Kidney capillary endothelial cell (primary cell): ENCODE results near the gene CHD5.
"Not testable (repeated sequence)": the region's sequence is repeated elsewhere in the genome, so short reads cannot be mapped to it uniquely, and the experiment has no call there.

Experiments used
- DNase-seq: peaks from one replicate; pipeline ENCODE4 v3.0.0-alpha.2; 2018; ENCODE audit warnings: low spot score

Gene CHD5

DNA sequence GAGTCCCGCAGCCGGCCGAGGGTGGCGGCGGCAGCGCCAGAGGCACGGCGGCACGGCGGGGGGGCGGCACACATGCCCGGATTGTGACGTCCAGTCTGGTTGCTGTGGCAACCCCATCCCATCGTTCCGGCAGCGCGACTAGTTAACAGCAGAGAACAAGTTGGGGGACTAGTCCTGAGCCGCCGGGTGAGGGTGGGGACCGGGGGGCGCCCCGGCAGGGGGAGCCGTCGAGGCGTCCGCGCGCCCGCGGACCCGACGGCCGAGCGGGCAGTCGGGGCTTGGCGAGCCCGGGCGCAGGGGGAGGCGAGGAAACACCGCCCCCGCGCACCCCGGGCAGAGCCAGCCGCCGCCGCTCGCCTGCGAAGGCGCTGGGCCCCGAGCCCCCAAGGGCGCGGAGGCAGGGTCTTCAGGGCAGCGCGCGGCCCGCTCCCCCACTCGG is at the start of gene CHD5:
CHD5 (minus strand) TSS at position 54 of the 439 bp plus-strand sequence. CDS start 298 bp downstream, outside the sequence.
- no peak for DNase-seq

- DNase-seq, result no peak
These were observed 45.5 kb upstream of the CHD5 start for GRCh38 chr1:6225651-6226050.

DNA sequence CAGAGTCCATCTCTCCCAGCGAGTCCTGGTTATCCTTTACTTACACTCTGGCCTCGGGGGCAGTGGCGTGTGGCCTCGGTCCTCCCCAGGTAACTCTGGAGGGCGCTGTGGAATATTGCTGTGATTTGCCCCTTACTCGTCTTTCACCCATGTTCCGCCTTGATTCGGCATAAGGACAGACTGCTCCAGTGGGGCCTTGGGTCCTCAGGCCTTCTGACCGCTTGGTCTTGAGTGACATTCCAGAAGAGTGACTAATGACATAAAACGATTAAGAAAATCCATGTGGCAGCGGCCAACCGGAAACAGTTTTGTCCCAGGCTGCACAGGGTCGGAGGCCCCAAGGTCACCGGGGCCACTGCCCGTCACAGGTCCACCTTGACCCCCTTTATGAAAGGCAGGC is 44.6 kb upstream of the CHD5 start:
- DNase-seq, result no peak

DNA sequence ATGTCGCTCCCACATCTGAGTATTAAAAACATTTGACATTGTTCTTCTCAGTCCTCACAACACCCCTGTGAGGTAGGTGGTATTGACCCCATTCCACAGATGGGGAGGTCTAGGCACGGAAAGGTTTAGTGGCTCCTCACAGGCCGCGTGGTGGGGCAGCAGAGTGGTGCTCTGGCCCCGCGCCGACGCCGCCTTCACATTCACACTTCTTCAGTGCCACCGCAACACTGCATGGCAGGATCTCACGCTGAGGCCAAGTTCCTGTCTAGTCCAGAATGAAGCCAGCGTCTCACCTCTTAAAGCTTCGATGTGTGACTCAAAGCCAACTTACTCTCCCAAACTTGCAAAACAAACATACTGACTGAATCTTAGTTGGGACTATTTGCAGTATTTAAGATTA is 43.5 kb upstream of the CHD5 start:
- no peak for DNase-seq

DNA sequence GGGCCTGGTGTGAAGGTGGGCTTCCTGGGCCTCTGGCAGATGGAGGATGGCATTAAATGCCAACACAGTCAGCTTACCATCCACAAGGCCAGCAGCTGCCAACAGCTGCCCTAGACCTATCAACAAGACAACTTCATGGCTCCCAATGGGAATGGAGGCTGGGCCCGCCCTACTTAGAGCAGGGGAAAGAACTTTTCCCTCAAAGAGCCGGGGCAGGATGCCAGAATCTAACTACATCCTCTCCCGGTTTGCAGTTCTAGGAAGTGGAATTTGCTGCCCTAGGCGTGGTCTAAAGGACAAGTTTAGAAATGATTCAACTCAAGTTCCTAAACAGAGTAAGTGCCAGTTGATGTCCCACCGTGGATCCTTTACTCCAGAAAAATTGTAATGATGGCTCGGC is 42.5 kb upstream of the CHD5 start:
- peak; percentile 44 for DNase-seq

DNA sequence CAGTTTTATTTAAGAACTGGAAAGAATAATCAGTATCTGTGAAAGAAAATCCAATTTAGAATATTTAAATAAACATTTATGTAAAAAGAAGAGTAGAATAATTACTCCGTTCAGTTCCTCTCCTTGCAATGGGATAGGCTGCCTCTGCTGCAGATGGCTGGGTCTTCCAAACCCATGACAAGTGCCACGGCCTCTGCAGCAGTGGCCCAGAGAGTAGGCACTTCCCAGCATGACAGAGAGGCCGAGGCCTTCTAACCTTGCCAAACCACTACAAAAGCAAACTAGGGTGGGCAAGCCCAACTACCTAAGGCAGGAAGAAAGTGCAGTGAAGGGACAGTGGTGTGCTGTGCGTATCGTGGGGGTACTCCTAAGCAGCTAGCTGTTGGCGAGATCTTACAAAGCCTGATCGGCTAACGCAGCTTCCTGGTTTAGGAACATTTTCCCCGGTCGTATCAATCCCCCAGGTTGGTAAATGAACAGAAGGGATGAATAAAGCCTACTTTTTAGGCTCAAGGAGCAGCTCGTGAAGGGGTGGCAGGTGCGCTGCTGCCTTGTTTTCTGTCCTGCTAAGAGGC is 41.2 kb upstream of the CHD5 start:
- DNase-seq, result no peak

DNA sequence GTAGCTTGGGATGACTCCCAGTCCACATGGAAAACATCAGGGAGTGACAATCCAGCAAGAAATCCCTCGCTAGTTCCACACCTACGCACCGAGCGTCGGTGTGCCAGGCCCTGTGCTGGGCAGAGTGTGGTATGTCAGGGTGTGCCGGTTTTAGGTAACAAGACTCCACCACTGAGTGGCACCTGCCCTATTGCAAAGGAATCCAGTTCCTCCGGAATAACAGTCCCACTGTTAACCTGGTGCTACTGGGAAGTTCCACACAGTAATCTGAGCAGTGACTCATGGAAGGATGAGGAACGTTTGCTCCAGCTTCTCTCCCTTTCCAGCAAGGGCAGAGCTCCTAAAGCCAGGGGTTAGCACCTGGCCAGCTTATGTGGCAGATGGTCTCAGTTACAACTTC is 40.1 kb upstream of the CHD5 start:
- DNase-seq, result no peak

DNA sequence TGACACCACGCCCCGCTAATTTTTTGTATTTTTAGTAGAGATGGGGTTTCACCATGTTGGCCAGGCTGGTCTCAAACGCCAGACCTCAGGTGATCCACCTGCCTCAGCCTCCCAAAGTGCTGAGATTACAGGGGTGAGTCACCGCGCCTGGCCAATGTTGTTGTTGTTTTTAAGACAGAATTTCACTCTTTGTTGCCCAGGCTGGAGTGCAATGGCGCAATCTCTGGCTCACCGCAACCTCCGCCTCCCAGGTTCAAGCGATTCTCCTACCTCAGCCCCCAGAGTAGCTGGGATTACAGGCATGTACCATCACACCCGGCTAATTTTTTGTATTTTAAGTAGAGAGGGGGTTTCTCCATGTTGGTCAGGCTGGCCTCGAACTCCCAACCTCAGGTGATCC is 39.5 kb upstream of the CHD5 start:
- not testable (repeated sequence) for DNase-seq

- DNase-seq, result no peak
These were observed 38.4 kb upstream of the CHD5 start for GRCh38 chr1:6218375-6219164.

- no peak for DNase-seq
These were observed 32.3 kb upstream of the CHD5 start for GRCh38 chr1:6212193-6212959.

GRCh38 chr1:6211731-6212130 is 31.6 kb upstream of the CHD5 start:
- DNase-seq, result no peak

- DNase-seq, result no peak
These were observed 30.7 kb upstream of the CHD5 start for GRCh38 chr1:6210591-6211355.

DNA sequence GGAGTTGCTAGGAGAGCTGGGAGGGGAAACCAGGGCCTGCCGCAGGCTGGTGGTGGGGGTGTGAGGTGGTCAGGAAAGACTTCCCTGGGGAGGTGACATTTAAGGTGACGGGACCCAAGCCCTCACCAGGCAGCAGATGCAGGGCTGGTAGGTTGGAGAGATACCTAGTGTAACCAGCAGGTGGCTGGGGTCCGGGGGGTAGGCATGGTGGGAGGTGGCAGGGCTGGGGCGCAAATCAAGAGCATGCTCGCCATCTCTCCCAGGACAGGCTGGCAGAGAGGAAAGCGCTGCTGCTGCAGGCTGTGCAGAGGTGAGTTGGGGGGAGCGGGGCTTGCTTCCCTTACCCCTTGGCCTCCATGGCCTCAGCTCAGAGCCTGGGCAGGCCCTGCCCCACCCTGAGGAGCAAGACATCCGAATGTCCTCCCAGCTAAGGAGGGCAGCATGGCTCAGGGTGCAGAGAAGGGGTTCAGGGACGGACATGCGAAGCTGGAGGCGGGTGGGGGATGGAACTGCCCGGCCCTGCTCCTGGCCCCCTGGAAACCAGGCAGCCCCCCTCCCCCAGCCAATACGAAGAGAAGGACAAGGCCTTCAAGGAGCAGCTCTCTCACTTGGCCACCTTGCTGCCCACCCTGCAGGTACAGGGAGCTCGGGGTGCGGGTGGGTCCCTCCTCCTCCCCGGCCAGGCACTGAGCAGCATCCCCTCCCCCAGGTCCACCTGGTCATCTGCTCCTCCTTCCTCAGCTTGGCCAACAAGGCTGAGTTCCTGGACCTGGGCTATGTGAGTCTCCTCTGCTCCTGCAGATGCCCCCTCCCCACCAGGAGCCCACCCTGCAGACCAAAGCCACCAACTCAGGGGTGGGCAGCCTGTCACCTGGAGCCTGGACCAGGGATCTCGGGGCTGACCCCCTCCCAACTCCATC is 29.8 kb upstream of the CHD5 start:
- DNase-seq, result no peak

- DNase-seq, result peak; percentile 50
These were observed 28.9 kb upstream of the CHD5 start for GRCh38 chr1:6208723-6209660.

DNA sequence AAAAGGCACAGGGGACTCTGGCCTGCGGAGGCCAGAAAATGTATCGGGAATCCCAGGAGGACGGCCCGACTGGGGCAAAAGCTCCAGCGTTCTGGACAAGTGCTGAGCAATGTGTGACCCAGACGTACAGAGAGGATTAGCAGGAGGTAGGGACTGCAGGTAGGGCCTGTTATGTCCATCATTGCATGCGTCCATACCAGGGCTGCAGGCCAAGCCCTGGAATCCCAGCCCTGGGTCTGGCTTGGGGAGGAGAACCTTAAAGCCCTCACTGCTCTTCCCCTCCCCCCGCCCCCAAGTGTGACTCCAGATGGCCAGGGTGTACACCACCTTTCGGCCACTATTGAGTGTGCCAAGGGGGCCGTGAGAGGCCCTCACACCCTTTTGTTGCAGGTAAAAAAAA is 27.8 kb upstream of the CHD5 start:
- DNase-seq, result no peak

DNA sequence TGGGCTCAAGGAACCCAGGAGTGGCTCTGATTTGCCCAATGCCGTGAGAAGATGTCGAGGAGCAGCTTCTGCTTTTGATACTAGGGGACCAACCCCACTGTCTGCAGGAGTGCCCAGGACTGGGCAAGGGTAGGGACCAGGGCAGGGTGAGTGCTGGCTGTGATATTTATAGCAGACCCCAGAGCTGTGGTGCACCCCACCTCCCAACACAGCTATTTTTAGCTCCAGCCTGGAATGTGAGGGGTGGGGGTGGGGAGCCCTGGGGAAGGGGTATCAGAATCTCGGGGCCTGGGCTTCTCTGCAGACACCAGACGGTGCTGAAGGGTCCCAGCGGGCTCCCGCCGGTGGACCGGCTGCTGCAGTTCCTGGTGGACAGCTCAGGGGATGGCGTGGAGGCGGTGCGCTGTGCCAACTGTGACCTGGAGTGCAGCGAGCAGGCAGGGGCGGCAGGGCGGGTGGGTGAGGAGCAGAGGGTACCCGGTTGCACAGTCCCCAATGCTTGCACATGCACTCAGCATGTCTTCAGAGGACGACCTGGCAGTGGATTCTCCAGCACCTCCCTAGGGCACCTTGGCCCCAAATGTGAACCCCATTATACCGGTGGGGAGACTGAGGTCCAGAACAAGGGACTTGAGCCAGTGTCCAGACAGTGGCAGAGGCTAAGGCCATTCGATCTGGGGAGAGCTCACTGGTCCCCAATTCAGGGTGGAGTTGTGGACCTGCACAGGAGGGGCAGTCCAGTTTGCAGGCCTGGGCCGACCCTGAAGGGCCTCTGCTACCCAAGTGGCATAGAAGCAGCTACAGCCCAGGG is 27.2 kb upstream of the CHD5 start:
- no peak for DNase-seq

GRCh38 chr1:6206520-6206855 is 26.4 kb upstream of the CHD5 start:
- DNase-seq, result no peak

- DNase-seq, result no peak
These were observed 25.9 kb upstream of the CHD5 start, which contains the start of gene RNF207 for GRCh38 chr1:6205849-6206519. RNF207 (plus strand) TSS chr1:6206119; CDS start chr1:6206536, 417 bp downstream.

GRCh38 chr1:6202256-6202655 is 22.1 kb upstream of the CHD5 start:
- DNase-seq, result no peak
